ENCODE results near the gene MARK2. TPM values are rescaled to one million over a fixed set of nuclear protein-coding genes. Genes with fewer than 3 reads are reported as not detected.

MARK2 gene
- total and polyA plus RNA-seq, 11 donors = 17.0 to 53.5 (median 37.5) TPM

- DNase-seq (peak in 2 of 5 donors; percentile 29 to 48), ATAC-seq (no peak)
- Histone ChIP-seq H3K4me1 (peaks cover 9 to 84% (median 53%) of the 10 kb centered on the region in 12 donors), H3K27me3 (no peaks in the 10 kb centered on the region), H3K4me3 (no peak overlapping the region), H3K27ac (peak overlapping the region in 1 of 12 donors; percentile 42), H3K36me3 (peaks cover 0 to 32% (median 11%) of the 10 kb centered on the region in 9 donors), H3K9me3 (no peaks in the 10 kb centered on the region)
- 68 to 81% (median 74%) methylated on average over 4 of the region's 4 CpGs for WGBS, 4 donors
- intact Hi-C loops (cut with DNase I) = no loop called here
- TF ChIP-seq CTCF (IDR thresholded peaks at IDR 0.05) = no peak
- no peak for TF ChIP-seq POLR2A (IDR thresholded peaks at IDR 0.05)
Observed at GRCh38 chr11:63866211-63866610, 27.3 kb downstream of the MARK2 start.

- 90 to 95% (median 93%) methylated on average over 4 of the region's 4 CpGs for WGBS, 4 donors
- Histone ChIP-seq H3K27me3 (no peaks in the 10 kb centered on the region), H3K36me3 (peaks cover 0 to 25% (median 5%) of the 10 kb centered on the region in 9 donors), H3K27ac (peak overlapping the region in 2 of 12 donors; percentile 40 to 64), H3K9me3 (no peaks in the 10 kb centered on the region), H3K4me3 (no peak overlapping the region), H3K4me1 (peaks cover 9 to 90% (median 62%) of the 10 kb centered on the region in 12 donors)
- intact Hi-C loops (cut with DNase I) = no loop called here
- ATAC-seq (no peak), DNase-seq (no peak)
- TF ChIP-seq CTCF (IDR thresholded peaks at IDR 0.05) (no peak), POLR2A (IDR thresholded peaks at IDR 0.05) (no peak)
Observed at GRCh38 chr11:63867511-63867910, 28.6 kb downstream of the MARK2 start.

GRCh38 chr11:63868399-63869064 is 29.6 kb downstream of the MARK2 start:
- no peak for DNase-seq
- H3K27me3 ChIP-seq = no peaks in the 10 kb centered on the region
- no peak for ATAC-seq
- no peaks in the 10 kb centered on the region for H3K9me3 ChIP-seq
- H3K4me3 ChIP-seq = no peak overlapping the region
- WGBS, 4 donors = 16 to 30% (median 27%) methylated on average over 9 of the region's 9 CpGs
- peaks cover 0 to 16% (median 0%) of the 10 kb centered on the region in 9 donors for H3K36me3 ChIP-seq
- peak overlapping the region in 7 of 12 donors; percentile 39 to 64 (median 43) for H3K27ac ChIP-seq
- H3K4me1 ChIP-seq = peaks cover 14 to 90% (median 71%) of the 10 kb centered on the region in 12 donors
- no peak for TF ChIP-seq POLR2A (IDR thresholded peaks at IDR 0.05)
- intact Hi-C loops (cut with DNase I) = no loop called here

GRCh38 chr11:63869171-63869591 is 30.3 kb downstream of the MARK2 start:
- intact Hi-C loops (cut with DNase I) = no loop called here
- TF ChIP-seq CTCF (IDR thresholded peaks at IDR 0.05) (no peak), POLR2A (IDR thresholded peaks at IDR 0.05) (no peak)
- Histone ChIP-seq H3K4me1 (peaks cover 15 to 96% (median 77%) of the 10 kb centered on the region in 12 donors), H3K27me3 (no peaks in the 10 kb centered on the region), H3K27ac (peak overlapping the region in 5 of 12 donors; percentile 1 to 64 (median 45)), H3K9me3 (no peaks in the 10 kb centered on the region), H3K36me3 (peaks cover 0 to 10% (median 0%) of the 10 kb centered on the region in 9 donors), H3K4me3 (no peak overlapping the region)
- WGBS, 4 donors = 67 to 81% (median 76%) methylated on average over 3 to 7 of the region's 7 CpGs
- ATAC-seq (no peak), DNase-seq (no peak)

Data from heart left ventricle (tissue), 16 donors.